Adrenal gland (tissue), 5 donors: ENCODE data around the gene TDRD3.

Source experiments
- POLR2A ChIP-seq, 2 donors: fragments of 450-650 bp; IDR thresholded peaks; one replicate each; pipeline ENCODE4 v1.6.1; 2017; ENCODE audit warnings: antibody characterized with exemption in 2 of 2, mild to moderate bottlenecking in 2 of 2, moderate library complexity in 1 of 2
- TF ChIP-seq, protein P1 (sequence below), 6 experiments: fragments of 450-650 bp in 4 of 6; fragments of 200-600 bp in 2 of 6; sonication (generic) in 1 of 6; IDR thresholded peaks; 1 replicate in 5 of 6; 2 replicates in 1 of 6; pipeline versions ENCODE4 v1.5.1 to v1.8.0; 2016 to 2021; ENCODE audit warnings: antibody characterized with exemption in 6 of 6, mild to moderate bottlenecking in 2 of 6, moderate library complexity in 1 of 6
- donor health status: DM: no; HTN: no; CAD: no.

GRCh38 chr13:60355056-60355455, 42.0 kb upstream of the TDRD3 start:
- TF ChIP-seq, protein P1, sequence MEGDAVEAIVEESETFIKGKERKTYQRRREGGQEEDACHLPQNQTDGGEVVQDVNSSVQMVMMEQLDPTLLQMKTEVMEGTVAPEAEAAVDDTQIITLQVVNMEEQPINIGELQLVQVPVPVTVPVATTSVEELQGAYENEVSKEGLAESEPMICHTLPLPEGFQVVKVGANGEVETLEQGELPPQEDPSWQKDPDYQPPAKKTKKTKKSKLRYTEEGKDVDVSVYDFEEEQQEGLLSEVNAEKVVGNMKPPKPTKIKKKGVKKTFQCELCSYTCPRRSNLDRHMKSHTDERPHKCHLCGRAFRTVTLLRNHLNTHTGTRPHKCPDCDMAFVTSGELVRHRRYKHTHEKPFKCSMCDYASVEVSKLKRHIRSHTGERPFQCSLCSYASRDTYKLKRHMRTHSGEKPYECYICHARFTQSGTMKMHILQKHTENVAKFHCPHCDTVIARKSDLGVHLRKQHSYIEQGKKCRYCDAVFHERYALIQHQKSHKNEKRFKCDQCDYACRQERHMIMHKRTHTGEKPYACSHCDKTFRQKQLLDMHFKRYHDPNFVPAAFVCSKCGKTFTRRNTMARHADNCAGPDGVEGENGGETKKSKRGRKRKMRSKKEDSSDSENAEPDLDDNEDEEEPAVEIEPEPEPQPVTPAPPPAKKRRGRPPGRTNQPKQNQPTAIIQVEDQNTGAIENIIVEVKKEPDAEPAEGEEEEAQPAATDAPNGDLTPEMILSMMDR (IDR thresholded peaks at IDR 0.05): no peak
- TF ChIP-seq POLR2A (IDR thresholded peaks at IDR 0.05): no peak
